GM12872 (cell line): ENCODE measurements around the gene CPA5.

ENCODE experiments used
- TF ChIP-seq, protein P1 (sequence below): IDR thresholded peaks from 3 replicates; pipeline ENCODE4 v1.5.1; 2011; ENCODE audit warnings: low read depth, mild to moderate bottlenecking, low read length, moderate library complexity; ENCODE audit not compliant: insufficient read depth

CPA5 gene

DNA sequence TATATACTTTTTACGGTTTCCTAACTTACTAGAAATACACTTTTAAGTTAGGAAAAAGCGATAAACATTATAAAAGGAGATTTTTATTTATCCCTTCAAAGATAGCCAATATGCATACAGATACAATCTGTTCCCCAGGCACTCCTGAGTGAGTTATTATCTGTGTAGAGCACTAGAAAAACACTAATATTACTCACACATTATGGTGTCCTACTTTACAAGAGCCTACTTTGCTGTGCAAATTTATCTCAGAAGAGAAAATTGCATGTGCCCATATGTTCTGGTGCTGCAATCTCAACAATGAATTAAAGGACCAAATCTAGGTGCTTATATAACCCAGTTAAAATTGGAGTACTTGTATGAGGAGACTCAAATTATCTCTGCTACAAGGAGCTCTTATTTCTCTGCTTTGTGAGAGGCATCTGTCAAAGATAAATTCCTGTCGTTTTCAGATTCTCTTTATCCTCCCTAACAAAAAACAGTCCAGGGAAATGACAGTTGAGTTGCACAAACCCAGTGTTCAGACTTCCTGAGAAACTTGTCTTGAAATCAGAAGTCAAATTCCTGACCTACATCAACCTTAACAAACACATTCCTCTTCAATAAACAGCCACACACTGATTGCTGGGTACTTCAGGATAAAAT lies 64.6 kb downstream of the CPA5 start:
- TF ChIP-seq, protein P1, sequence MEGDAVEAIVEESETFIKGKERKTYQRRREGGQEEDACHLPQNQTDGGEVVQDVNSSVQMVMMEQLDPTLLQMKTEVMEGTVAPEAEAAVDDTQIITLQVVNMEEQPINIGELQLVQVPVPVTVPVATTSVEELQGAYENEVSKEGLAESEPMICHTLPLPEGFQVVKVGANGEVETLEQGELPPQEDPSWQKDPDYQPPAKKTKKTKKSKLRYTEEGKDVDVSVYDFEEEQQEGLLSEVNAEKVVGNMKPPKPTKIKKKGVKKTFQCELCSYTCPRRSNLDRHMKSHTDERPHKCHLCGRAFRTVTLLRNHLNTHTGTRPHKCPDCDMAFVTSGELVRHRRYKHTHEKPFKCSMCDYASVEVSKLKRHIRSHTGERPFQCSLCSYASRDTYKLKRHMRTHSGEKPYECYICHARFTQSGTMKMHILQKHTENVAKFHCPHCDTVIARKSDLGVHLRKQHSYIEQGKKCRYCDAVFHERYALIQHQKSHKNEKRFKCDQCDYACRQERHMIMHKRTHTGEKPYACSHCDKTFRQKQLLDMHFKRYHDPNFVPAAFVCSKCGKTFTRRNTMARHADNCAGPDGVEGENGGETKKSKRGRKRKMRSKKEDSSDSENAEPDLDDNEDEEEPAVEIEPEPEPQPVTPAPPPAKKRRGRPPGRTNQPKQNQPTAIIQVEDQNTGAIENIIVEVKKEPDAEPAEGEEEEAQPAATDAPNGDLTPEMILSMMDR: no peak

DNA sequence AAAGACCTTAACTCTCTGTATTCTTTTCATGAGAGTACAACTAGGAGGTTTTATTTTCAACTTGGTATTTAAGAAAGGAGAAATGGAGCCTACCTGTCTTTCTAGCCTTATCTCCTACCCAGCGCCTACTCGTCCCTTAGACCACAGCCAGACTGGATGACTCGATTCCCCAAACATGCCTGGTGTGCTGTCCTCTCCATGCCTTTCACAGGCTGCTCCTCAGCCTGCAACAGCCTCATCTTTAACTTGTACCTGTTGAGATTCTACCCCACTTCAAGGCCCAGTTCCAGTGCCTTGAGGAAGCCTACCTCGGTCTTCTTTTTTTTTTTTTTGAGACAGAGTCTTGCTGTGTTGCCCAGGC lies 65.1 kb downstream of the CPA5 start:
- TF ChIP-seq, protein P1: no peak

DNA sequence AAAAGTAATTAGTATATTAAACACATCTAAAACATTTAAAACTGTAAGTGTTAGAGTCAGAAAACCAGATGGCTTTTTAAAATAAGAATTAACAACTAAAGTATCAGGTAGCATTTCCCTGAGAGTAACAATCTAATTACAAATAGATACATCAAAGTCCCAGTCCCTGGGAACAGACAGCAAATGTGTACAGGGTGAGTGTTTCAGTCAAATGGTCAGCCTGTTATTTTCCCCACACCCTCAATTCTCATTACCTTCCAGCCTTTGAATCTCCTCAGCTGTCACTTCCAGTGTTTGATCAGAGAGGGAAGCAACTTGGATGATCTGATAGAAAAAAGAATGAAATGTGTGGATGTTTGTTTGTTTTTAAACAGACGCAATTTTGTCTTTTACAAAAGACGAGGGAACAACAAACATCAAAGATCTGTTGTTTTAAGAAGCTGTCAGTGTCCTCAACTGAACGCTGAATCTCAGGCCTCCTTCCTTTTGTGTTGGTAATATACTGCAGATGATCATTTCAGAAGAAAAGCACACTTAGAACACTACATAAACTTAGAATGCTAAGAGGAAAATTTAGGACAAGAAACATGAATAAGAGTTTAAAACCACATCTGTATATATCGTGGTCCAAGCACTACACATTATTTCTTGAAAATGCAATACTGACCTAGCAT lies 66.4 kb downstream of the CPA5 start:
- TF ChIP-seq, protein P1: no peak

DNA sequence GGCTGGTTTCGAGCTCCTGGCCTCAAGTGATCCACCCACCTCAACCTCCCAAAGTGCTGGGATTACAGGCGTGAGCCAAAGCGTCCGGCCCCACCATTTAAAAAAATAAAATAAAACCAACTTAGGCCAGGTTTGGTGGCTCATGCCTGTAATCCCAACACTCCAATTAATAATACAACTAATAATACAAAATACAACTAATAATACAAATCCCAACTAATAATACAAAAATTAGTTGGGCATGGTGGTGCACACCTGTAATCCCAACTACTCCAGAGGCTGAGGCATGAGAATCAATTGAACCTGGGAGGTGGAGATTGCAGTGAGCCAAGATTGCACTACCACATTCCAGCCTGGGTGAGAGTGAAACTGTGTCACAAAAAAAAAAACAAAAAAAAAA lies 68.6 kb downstream of the CPA5 start:
- TF ChIP-seq, protein P1: no peak

DNA sequence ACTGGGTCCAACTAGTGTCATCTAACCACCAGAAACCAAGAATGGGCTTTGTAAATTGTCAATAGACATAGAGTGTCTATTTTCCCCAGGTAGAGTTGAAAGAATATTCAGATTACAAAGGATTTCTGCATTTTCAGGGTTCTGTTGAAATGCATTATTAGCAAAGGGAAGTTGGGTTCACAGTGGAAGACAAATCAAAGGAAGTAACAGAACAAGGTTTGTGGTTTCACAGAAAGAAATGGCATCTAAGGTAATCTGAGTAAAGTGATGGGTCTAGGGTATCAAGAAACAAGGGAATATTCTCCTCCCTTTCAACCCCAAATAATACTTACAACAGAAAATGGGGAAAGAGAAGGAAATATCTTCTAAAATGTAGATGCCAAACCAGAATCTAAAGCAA lies 70.4 kb downstream of the CPA5 start:
- TF ChIP-seq, protein P1: no peak

DNA sequence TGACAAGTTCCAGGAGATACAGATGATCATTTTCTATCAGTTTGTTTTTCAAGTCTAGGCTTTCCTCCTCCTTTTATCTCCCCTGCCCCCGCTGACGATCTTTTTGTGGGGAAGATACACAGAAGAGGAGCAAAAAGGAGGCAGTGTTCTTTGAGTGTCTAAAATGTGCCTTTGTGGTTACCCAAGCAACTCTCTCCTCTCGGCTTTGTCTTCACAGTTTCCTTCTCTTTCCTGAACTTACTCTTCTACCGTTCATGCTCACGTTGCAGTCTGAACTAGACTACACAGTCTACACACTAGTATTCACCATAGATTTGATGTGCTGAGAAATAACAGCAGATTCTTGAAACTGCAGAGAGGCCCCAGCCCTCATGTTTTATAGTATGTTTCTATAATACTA lies 72.6 kb downstream of the CPA5 start:
- TF ChIP-seq, protein P1: no peak

DNA sequence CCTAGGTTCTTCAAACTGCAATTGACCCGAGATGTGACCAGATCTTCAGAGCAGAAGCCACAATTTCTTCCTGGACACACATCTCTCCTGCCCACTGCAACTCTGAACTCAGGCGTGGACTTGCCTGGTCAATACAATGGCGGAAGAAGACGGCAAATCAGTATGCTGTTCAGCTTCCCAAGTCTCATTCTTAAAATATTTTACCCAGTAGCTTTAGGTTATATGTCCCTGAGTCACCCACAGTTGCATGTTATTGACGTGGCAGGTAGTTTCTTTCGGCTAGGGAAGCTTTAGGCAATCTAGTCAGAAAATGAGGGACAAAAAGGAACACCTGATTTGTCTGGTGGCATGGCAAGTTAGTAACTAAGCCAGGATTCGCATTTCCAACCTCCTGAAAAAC lies 73.7 kb downstream of the CPA5 start:
- TF ChIP-seq, protein P1: no peak
